Esophagus squamous epithelium (tissue), 4 donors: ENCODE data around the gene ACTR10.

Experiments
- POLR2A ChIP-seq, 4 donors: fragments of 450-650 bp; IDR thresholded peaks; one replicate each; pipeline ENCODE4 v1.6.1; 2017; ENCODE audit warnings: antibody characterized with exemption in 4 of 4, mild to moderate bottlenecking in 4 of 4, moderate library complexity in 3 of 4
- TF ChIP-seq, protein P1 (sequence below), 6 experiments: fragments of 450-650 bp in 4 of 6; fragments of 200-600 bp in 2 of 6; sonication (generic) in 2 of 6; IDR thresholded peaks; one replicate each; pipeline ENCODE4 v1.5.1; 2016 to 2019; ENCODE audit warnings: antibody characterized with exemption in 6 of 6, mild to moderate bottlenecking in 4 of 6, moderate library complexity in 4 of 6

DNA sequence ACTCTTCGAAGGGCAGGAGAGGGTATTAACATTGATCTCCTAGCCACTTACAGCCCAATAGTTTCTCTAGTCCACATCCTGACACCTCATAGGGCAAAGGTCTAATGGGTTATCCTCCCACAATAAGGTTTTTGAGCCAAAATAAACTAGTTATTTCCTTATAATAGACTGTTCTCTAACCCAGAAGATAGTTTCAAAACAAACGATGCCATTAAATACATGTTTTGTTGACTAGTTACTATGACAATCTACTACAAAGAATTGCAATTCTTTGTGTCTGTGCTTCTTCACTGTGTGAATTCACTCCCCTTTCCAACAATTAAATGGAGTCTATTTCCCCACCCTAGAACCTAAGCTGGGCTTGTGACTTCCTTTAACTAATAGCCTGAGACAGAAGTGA lies 6.4 kb upstream of the ACTR10 start:
- TF ChIP-seq, protein P1, sequence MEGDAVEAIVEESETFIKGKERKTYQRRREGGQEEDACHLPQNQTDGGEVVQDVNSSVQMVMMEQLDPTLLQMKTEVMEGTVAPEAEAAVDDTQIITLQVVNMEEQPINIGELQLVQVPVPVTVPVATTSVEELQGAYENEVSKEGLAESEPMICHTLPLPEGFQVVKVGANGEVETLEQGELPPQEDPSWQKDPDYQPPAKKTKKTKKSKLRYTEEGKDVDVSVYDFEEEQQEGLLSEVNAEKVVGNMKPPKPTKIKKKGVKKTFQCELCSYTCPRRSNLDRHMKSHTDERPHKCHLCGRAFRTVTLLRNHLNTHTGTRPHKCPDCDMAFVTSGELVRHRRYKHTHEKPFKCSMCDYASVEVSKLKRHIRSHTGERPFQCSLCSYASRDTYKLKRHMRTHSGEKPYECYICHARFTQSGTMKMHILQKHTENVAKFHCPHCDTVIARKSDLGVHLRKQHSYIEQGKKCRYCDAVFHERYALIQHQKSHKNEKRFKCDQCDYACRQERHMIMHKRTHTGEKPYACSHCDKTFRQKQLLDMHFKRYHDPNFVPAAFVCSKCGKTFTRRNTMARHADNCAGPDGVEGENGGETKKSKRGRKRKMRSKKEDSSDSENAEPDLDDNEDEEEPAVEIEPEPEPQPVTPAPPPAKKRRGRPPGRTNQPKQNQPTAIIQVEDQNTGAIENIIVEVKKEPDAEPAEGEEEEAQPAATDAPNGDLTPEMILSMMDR (IDR thresholded peaks at IDR 0.05) = no peak
- no peak for TF ChIP-seq POLR2A (IDR thresholded peaks at IDR 0.05)
